OCI-LY1 (cell line): Measurements from ENCODE around the gene PGAP2.

Experiments
- CTCF ChIP-seq: fragments of 200-600 bp; sonication (generic), shearing (Covaris generic); IDR thresholded peaks from 2 replicates; pipeline ENCODE4 v1.5.1; 2017; ENCODE audit warnings: mild to moderate bottlenecking, antibody characterized with exemption, low read length, moderate library complexity, mixed read lengths
- EZH2 ChIP-seq: fragments of 200-600 bp; sonication (generic), shearing (Covaris generic); IDR thresholded peaks from 2 replicates; pipeline ENCODE4 v1.8.0; 2017; ENCODE audit warnings: borderline replicate concordance, mixed run types, mild to moderate bottlenecking, antibody characterized with exemption, low read length, moderate library complexity, mixed read lengths

GRCh38 chr11:3849297-3849874 is 41.0 kb downstream of the PGAP2 start:
- TF ChIP-seq CTCF, result peak; percentile 88
- no peak for TF ChIP-seq EZH2
